ENCODE data around the gene PPIL3. TPM values are rescaled to one million over a fixed set of nuclear protein-coding genes. Genes with fewer than 3 reads are reported as not detected.
"Not testable (repeated sequence)": the region's sequence is repeated elsewhere in the genome, so short reads cannot be mapped to it uniquely, and the experiment has no call there.

The PPIL3 gene
- total RNA-seq, 2 donors from 2014 or later = 6.9 to 7.0 TPM

GRCh38 chr2:200899482-200899881, 10.6 kb upstream of the PPIL3 start:
- H3K27ac ChIP-seq = no peak overlapping the region
- intact Hi-C loops (cut with DNase I) = no loop called here
- peaks cover 3% of the 10 kb centered on the region for H3K4me1 ChIP-seq
- ATAC-seq (no peak), DNase-seq (no peak)
- no peaks in the 10 kb centered on the region for H3K27me3 ChIP-seq
- peaks cover 4 to 21% of the 10 kb centered on the region in 2 donors for H3K36me3 ChIP-seq (replicated peaks in 1 of 2; ENCODE audit: insufficient read depth in 1 of 2, low read depth in 2 of 2)
- no peak overlapping the region for H3K4me3 ChIP-seq
- H3K9me3 ChIP-seq = no peaks in the 10 kb centered on the region
- TF ChIP-seq CTCF (IDR thresholded peaks at IDR 0.05) (no peak), POLR2A (IDR thresholded peaks at IDR 0.05) (no peak)

- H3K4me1 ChIP-seq; H3K9me3 ChIP-seq; H3K4me3 ChIP-seq; ATAC-seq; DNase-seq; H3K27ac ChIP-seq; H3K27me3 ChIP-seq; intact Hi-C loops (cut with DNase I): not testable (repeated sequence)
- H3K36me3 ChIP-seq (replicated peaks in 1 of 2; ENCODE audit: insufficient read depth in 1 of 2, low read depth in 2 of 2) = peaks cover 6 to 18% of the 10 kb centered on the region in 2 donors
- WGBS, 2 donors = 81 to 89% methylated on average over 2 of the region's 2 CpGs
These were observed 7.1 kb downstream of the PPIL3 start for GRCh38 chr2:200881715-200882249.

- no peaks in the 10 kb centered on the region for H3K4me1 ChIP-seq
- H3K27ac ChIP-seq = no peak overlapping the region
- WGBS, 2 donors = 88 to 94% methylated on average over 2 of the region's 2 CpGs
- no peak for DNase-seq
- intact Hi-C loops (cut with DNase I) = no loop called here
- H3K36me3 ChIP-seq (replicated peaks in 1 of 2; ENCODE audit: insufficient read depth in 1 of 2, low read depth in 2 of 2) = peaks cover 6 to 13% of the 10 kb centered on the region in 2 donors
- no peak overlapping the region for H3K4me3 ChIP-seq
- H3K9me3 ChIP-seq = no peaks in the 10 kb centered on the region
- TF ChIP-seq POLR2A (IDR thresholded peaks at IDR 0.05) = no peak
- no peak for TF ChIP-seq CTCF (IDR thresholded peaks at IDR 0.05)
- no peak for ATAC-seq
- H3K27me3 ChIP-seq = no peaks in the 10 kb centered on the region
These were observed 10.5 kb downstream of the PPIL3 start for GRCh38 chr2:200878289-200878880.

GRCh38 chr2:200877443-200877842, 11.4 kb downstream of the PPIL3 start:
- ATAC-seq (no peak), DNase-seq (no peak)
- Histone ChIP-seq H3K4me3 (no peak overlapping the region), H3K27ac (no peak overlapping the region), H3K27me3 (no peaks in the 10 kb centered on the region), H3K36me3 (replicated peaks in 1 of 2; ENCODE audit: insufficient read depth in 1 of 2, low read depth in 2 of 2) (peaks cover 6 to 13% of the 10 kb centered on the region in 2 donors), H3K9me3 (no peaks in the 10 kb centered on the region), H3K4me1 (no peaks in the 10 kb centered on the region)
- TF ChIP-seq CTCF (IDR thresholded peaks at IDR 0.05) (no peak), POLR2A (IDR thresholded peaks at IDR 0.05) (no peak)
- intact Hi-C loops (cut with DNase I) = no loop called here

- Histone ChIP-seq H3K4me1 (no peaks in the 10 kb centered on the region), H3K9me3 (no peaks in the 10 kb centered on the region), H3K27ac (no peak overlapping the region), H3K36me3 (replicated peaks in 1 of 2; ENCODE audit: insufficient read depth in 1 of 2, low read depth in 2 of 2) (peaks cover 0 to 3% of the 10 kb centered on the region in 2 donors), H3K27me3 (no peaks in the 10 kb centered on the region), H3K4me3 (no peak overlapping the region)
- TF ChIP-seq CTCF (IDR thresholded peaks at IDR 0.05) (no peak), POLR2A (IDR thresholded peaks at IDR 0.05) (no peak)
- WGBS, 2 donors = 92 to 96% methylated on average over 6 of the region's 6 CpGs
- intact Hi-C loops (cut with DNase I) = no loop called here
- DNase-seq (no peak), ATAC-seq (no peak)
These were observed 15.3 kb downstream of the PPIL3 start for GRCh38 chr2:200873560-200873959.

All from body of pancreas (tissue), 4 donors.